Skeletal muscle cell (primary cell): ENCODE measurements around the gene ACOT9.

ENCODE experiments used
- DNase-seq: peaks from one replicate; pipeline ENCODE4 v3.0.0-alpha.2; 2010; ENCODE audit warnings: low read depth
- H3K4me3 ChIP-seq: 2 replicates; pipeline ENCODE4 v1.5.1; 2011; ENCODE audit warnings: low read depth, mild to moderate bottlenecking, control low read depth, low read length, moderate library complexity

The ACOT9 gene

DNA sequence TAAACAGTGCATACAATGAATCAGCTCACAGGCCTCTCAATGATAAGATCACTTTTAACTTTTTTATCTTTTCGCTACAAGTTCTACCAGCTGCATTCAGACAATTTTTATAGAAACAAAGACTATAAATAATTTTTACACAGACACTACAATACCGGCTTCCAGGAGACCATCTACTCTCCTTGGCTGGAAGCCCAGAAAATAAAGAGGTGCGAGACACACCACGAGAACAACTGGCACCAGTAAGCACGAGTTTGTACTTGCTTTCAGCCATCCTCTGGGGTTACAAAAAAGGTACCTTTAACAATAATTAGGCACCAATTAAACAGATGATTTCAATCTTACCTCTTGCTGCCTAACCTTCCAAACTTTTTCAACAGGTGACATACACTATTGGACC lies 87.0 kb downstream of the ACOT9 start:
- H3K4me3 ChIP-seq = no peak overlapping the region
- DNase-seq = no peak
